ENCODE data around the gene AAK1. TPM values are rescaled to one million over a fixed set of nuclear protein-coding genes. Genes with fewer than 3 reads are reported as not detected.

Gene AAK1
- polyA plus RNA-seq, 3 donors: 16.2 to 18.9 (median 18.0) TPM

DNA sequence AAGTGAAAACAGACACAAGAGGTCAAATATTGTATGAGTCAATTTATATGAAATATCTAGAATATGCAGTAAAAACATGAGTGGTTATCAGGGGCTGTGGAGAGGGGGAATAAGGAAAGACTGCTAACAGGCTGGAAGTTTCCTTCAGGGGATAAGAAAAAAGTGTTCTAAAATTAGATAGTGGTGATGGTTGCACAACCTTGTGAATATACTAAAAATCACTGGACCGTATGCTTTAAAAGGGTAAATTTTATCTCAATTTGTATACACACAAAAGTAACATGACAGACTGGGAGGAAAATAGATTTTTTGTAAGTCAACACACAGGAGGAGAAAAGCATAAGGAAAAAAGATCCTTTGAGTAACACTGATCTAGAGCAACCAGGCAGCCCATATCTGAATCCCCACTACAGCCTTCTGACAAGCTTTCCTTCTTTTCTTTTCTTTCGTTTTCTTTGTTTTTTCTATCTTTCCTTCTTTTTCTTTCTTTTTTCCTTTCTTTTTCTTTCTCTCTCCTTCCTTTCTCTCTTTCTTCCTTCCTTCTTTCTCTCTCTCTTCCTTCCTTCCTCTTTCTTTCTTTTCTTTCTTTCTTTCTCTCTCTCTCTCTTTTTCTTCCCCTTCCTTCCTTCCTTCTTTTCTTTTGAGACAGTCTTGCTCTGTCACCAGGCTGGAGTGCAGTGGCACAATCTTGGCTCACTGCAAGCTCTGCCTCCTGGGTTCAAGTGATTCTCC lies 95.4 kb downstream of the AAK1 start:
- no peak for DNase-seq (ENCODE audit: low read depth in 3 of 3, low spot score in 2 of 3)

GRCh38 chr2:69546646-69547045 lies 96.9 kb downstream of the AAK1 start:
- DNase-seq (ENCODE audit: low read depth in 3 of 3, low spot score in 2 of 3): no peak

DNA sequence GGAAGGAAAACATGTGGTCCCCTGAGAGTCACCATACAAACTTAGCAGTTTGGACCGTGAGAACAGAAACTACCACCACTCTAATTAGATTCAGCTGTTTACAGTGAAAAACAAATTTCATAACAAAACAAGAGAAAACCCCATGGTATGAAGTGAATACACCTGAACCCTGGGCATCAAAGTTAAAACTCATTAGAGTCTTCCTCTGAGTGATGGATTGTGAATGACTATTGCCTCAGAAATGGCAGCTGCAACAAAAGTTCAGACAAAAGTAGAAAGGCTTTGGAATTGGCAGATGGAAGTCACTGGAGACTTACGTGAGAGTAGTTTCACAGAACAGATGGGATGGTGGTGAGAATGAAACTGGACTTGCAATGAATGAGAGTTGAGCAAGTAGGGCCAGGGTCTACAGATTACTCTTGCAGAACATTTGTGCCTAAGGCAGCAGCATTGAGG lies 98.0 kb downstream of the AAK1 start:
- DNase-seq (ENCODE audit: low read depth in 3 of 3, low spot score in 2 of 3): no peak

DNA sequence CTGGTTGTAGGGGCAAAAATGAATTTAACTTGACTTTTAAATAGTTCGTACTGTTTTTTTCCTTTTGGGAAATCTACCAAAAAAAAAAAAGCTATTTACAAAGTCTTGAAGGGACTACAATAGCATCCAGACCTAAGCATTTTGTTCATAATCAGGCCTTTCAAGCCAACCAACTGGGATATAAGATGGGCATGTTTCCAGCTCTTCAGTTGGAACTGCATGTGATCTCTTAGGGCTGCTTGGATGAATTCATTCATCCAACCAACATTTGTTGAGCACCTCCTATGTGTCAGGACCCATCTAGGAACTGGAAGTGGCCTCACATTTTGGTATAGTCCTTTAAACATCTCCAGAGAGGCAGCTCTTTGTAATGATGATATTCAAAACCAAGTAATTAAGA lies 98.6 kb downstream of the AAK1 start:
- no peak for DNase-seq (ENCODE audit: low read depth in 3 of 3, low spot score in 2 of 3)

DNA sequence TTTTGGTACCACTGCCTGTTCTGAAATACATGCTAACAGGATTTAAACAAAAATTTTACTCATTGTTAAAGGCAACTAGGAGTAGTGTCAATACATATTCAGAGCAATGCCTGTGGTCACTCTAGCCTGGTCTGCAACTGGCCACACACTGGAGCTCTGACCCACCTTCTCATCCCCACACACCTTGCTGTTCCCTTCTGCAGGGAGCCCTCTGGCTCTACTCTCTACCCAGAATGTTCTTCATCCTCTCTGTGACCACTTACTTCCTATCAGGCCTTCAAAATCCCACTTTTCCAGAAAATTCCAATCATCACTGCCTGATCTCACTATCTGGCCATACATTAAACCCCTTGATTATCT lies 104.0 kb downstream of the AAK1 start:
- no peak for DNase-seq (ENCODE audit: low read depth in 3 of 3, low spot score in 2 of 3)

DNA sequence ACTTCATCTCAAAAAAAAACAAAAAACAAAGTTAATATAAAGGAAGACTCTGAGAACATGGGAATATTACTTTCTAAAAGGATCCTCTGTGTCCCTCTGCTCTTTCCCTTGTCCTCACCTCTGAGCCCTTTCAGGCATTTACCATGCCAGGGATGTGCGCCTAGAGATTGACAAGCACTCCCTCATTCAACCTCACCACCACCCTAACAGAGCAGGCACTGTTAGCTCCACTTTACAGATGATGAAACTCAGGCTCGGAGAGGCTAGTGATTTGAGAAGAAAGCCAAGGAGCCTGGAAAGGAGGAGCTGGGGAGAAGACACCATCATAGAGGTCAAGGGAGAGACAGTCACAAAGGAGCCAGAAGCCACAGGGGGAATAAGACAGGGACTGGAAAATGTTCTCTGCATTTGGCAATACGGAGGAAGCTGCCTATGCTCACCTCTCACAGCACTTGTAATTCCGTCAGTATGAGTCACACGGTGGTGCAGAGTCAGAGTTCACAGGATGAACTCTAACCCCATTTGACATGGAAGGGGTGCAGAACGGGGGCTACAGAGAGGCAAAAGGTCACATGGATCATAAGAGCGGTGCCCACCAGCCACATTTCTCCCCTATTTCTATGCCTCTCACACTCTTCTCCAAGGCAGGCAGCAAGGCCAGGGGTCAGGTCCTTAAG lies 104.5 kb downstream of the AAK1 start:
- no peak for DNase-seq (ENCODE audit: low read depth in 3 of 3, low spot score in 2 of 3)

DNA sequence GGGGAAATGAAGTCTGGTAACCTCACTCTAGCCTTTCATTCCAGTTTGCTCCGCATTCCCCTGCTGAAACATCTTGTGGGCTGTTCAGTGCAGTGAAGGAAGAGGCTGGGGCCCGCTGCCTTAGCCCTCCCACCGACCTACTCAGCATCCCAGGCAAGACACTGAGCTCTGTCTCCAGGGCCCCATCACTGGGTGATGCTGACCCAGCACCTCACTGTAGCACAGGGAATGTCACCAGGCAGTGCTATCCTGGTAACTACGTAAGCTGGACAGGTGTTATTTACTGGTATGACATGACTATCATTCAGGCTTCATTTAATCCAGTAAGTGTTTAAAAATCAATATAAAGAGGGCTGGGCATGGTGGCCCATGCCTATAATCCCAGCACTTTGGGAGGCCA lies 105.3 kb downstream of the AAK1 start:
- no peak for DNase-seq (ENCODE audit: low read depth in 3 of 3, low spot score in 2 of 3)

- DNase-seq (ENCODE audit: low read depth in 3 of 3, low spot score in 2 of 3): no peak
Observed at GRCh38 chr2:69535817-69536241, 107.7 kb downstream of the AAK1 start.

DNA sequence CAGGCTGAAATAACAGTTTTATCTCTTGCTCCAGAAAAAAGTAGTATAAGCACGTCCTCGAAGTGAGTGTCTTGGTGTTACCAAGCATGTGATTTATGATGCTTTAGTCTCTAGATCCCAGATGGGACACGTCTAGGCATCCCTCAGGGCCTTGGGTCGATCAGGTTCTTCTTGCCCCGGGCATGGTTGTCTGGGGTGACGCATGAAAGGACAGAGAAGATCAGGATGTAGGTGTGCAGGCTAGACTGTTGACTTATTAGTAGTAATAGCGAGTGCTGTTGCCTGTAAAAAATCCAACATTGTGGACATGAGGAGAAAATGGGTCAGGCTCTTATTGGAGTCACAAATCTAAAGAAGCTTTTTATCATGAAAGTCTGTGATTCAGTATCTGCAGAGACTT lies 112.4 kb downstream of the AAK1 start:
- no peak for DNase-seq (ENCODE audit: low read depth in 3 of 3, low spot score in 2 of 3)

DNA sequence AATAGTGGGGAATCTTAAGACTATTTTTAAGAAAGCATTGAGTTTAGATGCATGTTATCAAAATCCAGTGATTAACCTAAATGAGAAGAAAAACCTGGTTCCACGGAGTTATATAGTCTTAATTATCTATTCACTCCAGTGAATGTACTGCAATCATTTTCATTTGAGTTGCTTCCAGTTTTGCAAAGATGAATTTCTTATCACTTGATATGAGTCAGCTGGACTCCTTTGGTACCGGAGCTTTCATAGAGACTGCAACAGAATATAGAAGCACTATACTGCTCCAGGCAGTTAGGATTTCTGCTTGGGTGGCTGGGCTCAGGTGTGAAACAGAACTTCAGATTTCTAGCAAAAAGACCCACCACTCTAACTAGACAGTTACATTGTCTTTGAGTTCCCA lies 114.1 kb downstream of the AAK1 start:
- no peak for DNase-seq (ENCODE audit: low read depth in 3 of 3, low spot score in 2 of 3)

- no peak for DNase-seq (ENCODE audit: low read depth in 3 of 3, low spot score in 2 of 3)
Observed at GRCh38 chr2:69525261-69525660, 118.3 kb downstream of the AAK1 start.

DNA sequence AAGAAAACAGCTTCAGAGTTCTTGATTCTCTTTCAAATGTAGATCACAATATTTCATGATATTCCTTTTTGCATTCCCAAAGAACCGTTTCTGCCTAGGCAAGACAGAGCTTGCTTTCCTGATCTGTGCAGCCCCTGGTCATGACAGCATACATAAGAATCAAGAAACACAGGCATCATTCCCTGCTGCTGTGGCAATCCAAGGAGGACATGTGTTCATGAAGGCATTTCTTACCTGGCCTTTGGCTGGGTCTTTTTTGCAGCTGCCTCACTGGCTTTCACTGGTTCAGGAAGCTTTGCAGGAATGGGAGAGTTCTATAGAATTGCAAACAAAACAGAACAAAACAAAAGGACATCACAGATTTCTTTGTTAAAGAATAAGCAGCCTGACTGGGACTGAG lies 118.7 kb downstream of the AAK1 start:
- no peak for DNase-seq (ENCODE audit: low read depth in 3 of 3, low spot score in 2 of 3)

DNA sequence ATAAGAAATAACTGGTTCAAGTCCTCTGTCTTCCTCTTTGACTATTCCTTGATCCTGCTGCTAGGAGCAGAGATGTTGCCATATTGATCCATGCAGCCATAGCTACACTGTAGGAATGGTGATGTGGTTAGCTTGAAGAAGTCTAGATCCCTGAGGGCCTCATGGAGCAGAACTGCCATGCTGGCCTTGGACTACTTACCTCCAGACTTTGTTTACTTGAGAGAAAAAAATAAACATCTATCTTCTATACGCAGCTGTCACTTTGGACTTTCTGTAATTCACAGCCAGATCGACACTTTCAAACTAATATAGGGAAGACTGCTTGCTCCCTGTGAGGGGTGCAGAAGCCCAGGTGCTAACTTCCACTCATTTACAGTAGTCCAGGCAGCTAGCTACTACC lies 121.8 kb downstream of the AAK1 start:
- no peak for DNase-seq (ENCODE audit: low read depth in 3 of 3, low spot score in 2 of 3)

- DNase-seq (ENCODE audit: low read depth in 3 of 3, low spot score in 2 of 3): no peak
Observed at GRCh38 chr2:69518841-69519240, 124.7 kb downstream of the AAK1 start.

DNA sequence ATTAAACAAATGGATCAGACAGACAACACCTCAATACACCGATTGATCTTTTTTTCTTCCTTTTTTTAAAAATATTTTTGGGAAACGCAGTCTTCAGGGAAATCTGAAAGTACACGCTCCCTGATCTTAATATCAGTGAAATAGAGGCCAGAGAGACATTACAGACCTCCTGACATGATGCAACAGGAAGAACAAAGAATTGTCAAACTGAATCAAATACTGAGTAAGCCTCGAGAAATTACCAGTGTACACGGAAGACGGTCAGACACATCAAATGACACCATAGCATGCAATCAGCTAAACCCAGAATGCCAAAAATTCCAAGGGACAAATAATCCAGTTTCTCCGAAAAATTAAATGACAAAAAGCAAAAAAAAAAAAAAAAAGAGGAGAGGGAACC lies 126.1 kb downstream of the AAK1 start:
- no peak for DNase-seq (ENCODE audit: low read depth in 3 of 3, low spot score in 2 of 3)

DNA sequence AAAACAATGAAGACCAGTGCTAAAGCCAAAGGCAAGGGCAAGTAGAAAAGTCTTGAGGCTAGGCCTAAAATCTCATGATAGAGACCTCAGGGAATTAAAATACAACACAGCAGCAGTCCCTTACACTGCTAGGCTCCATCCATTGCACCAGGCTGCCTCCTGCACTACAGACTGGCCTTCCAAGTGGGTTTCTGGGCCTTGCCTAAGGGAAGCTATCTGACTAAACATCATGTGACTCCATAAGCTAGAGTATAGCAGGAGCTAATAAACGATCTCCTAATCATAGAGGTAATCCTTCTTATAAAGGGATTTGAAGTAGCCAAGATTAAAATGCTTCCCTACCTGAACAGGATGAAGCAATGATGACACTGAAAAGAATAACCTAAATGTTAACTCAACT lies 128.7 kb downstream of the AAK1 start:
- no peak for DNase-seq (ENCODE audit: low read depth in 3 of 3, low spot score in 2 of 3)

GRCh38 chr2:69514406-69514805 lies 129.1 kb downstream of the AAK1 start:
- DNase-seq (ENCODE audit: low read depth in 3 of 3, low spot score in 2 of 3): no peak

GRCh38 chr2:69512446-69512845 lies 131.1 kb downstream of the AAK1 start:
- DNase-seq (ENCODE audit: low read depth in 3 of 3, low spot score in 2 of 3): no peak

DNA sequence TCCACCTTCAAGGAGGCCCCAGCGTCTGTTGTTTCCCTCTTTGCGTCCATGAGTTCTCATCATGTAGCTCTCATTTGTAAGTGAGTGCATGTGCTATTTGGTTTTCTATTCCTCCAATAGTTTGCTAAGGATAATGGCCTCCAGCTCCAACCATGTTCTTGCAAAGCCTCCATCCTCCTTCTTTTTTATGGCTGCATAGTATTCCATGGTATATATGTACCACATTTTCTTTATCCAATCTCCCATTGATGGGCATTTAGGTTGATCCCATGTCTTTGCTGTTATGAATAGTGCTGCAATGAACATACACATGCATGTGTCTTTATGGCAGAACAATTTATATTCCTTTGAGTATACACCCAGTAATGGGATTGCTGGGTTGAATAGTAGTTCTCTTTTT lies 133.3 kb downstream of the AAK1 start:
- DNase-seq (ENCODE audit: low read depth in 3 of 3, low spot score in 2 of 3): no peak

DNA sequence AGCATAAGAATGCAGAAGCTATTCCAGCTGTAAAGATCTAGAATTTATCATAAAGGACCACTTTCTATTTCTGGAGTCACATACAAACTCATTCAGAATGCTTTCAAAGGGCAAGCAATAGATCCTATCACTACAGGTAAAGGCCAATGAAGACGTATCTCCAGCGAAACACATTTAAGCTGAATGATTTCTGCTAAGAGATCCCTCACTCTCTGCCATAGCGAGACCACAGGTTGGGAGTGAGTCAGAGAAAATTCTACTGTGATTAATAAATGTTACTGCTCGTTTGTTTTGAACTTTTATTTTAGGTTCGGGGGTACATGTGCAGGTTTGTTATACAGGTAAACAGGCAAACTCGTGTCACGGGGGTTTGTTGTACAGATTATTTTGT lies 133.8 kb downstream of the AAK1 start:
- no peak for DNase-seq (ENCODE audit: low read depth in 3 of 3, low spot score in 2 of 3)

DNA sequence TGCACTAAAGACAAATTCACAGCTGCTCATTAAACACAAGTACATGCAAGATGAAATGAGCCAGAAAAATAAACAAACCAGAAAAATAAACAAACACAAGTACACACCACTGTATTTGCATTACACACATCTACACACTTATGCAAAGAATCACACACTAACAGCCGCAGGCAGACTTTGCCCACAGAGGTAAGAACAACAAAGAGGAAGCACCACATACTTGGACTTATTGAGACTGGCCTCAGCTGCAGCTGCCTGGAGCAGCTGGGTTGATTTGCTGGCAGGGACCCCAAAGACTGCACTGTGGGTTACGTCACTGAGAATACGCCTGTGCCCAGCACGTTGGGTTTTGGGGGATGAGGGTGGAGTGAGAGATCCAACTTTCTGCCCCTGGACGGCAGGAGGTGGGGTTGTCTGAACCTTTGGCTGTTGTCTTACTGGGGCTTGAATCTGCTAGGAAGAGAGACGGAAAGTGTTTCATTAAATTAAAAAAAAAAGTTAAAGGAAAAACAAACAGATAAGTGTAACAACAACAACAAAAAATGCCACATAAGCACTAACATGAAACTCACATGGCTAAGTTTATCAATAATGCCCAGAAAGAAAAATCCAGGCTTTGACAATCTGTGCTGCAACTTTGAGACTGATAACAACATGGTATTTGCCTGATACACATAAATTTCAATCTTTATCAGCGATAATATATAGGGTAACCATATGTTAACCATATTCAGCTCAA lies 134.4 kb downstream of the AAK1 start:
- no peak for DNase-seq (ENCODE audit: low read depth in 3 of 3, low spot score in 2 of 3)

DNA sequence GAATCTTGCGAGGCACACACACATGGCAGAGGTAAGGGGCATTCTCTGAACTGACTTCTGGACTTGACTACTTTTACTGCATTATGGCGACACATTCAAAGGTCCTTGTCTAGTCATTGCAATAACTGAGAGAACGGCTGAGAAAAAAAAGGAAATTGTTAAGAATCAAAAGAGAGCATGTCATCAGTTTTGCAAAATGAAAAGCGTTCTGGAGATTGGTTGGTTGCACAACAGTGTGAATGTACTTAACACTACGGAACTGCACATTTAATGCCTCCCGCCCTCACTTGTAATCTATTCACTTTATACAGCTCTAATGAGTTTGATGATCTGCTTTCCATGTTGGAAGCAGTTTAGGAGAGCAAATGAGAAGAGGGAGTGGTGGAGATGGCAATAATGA lies 137.8 kb downstream of the AAK1 start:
- DNase-seq (ENCODE audit: low read depth in 3 of 3, low spot score in 2 of 3): no peak

All from right renal cortex interstitium (tissue), 3 donors.